ENCODE measurements around the gene ZDHHC19. TPM values are rescaled to one million over a fixed set of nuclear protein-coding genes. Genes with fewer than 3 reads are reported as not detected.

ZDHHC19 gene
- total RNA-seq, 4 donors from 2014 or later: 2.2 TPM; not detected in 3

DNA sequence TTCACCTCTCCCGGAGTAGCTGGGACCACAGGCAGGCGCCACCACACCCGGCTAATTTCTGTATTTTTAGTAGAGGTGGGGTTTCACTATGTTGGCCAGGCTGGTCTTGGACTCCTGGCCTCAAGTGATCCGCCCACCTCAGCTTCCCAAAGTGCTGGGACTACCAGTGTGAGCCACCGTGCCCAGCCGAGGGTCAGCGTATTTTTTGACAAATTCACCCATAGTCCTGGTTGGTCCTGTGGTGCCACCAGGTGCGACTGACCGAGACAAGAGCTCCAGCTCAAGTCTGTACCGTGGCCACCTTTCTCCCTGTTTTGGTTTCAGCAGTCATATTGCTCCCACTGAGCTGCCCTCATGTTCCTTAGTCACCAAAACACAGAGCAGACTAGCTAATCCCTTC, 13.9 kb upstream of the ZDHHC19 start:
- Histone ChIP-seq H3K9me3 (no peaks in the 10 kb centered on the region), H3K4me3 (no peak overlapping the region), H3K36me3 (no peaks in the 10 kb centered on the region), H3K4me1 (no peaks in the 10 kb centered on the region), H3K27me3 (no peaks in the 10 kb centered on the region), H3K27ac (no peak overlapping the region)
- intact Hi-C loops (cut with DNase I; ENCODE audit: low total_unique reads): no loop called here
- DNase-seq: no peak
- no peak for TF ChIP-seq POLR2A (IDR thresholded peaks at IDR 0.05)
- TF ChIP-seq, protein P1, sequence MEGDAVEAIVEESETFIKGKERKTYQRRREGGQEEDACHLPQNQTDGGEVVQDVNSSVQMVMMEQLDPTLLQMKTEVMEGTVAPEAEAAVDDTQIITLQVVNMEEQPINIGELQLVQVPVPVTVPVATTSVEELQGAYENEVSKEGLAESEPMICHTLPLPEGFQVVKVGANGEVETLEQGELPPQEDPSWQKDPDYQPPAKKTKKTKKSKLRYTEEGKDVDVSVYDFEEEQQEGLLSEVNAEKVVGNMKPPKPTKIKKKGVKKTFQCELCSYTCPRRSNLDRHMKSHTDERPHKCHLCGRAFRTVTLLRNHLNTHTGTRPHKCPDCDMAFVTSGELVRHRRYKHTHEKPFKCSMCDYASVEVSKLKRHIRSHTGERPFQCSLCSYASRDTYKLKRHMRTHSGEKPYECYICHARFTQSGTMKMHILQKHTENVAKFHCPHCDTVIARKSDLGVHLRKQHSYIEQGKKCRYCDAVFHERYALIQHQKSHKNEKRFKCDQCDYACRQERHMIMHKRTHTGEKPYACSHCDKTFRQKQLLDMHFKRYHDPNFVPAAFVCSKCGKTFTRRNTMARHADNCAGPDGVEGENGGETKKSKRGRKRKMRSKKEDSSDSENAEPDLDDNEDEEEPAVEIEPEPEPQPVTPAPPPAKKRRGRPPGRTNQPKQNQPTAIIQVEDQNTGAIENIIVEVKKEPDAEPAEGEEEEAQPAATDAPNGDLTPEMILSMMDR (IDR thresholded peaks at IDR 0.05): no peak

DNA sequence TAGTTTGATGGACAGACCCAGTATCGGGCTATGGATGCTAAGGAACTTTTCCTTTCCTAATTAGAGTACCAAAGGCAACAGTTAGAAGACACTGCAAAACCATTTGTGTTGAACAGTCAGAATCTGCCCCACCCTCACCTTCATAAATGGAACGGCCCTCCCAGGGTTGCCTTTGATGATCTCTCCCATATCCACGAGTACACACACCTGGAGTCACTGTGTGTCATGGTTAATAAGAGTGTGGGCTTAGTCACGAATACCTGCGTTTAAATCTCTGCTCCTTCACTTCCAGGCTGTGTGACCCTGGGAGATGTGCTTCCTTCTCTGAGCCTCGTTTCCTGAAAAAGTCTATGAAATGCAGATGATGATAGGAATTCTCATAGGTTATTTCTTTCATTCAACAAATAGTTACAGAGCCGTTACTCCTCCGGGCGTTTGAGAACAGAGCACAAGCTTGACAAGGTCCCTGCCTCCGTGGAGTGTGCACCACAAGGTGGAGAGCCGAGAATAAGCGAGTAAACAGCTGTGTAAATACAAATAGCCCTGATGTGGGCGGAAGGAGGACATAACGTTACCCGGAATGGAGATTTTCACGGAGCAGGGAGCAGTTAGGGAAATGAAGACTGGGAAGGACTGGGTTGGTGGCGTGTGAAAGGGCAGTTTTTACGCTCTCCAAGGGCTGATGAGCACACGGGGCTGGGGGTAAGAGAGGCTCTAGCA, 11.8 kb upstream of the ZDHHC19 start:
- H3K36me3 ChIP-seq: no peaks in the 10 kb centered on the region
- no peaks in the 10 kb centered on the region for H3K9me3 ChIP-seq

DNA sequence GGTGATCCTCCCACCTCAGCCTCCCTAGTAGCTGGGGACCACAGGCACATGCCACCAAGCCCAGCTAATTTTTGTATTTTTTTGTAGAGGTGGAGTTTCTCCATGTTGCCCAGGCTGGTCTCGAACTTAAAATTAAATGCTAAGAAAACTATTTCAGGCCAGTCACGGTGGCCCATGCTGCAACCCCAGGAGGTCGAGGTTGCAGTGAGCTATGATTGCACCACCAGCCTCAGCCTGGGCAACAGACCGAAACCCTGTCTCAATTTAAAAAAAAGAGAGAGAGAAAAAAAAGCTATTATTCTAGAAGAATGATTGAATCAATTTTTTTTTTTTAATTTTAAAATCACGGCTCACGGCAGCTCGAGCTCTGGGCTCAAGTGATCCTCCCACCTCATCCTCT, 9.8 kb upstream of the ZDHHC19 start:
- intact Hi-C loops (cut with DNase I; ENCODE audit: low total_unique reads): no loop called here
- H3K36me3 ChIP-seq: no peaks in the 10 kb centered on the region
- no peak overlapping the region for H3K4me3 ChIP-seq
- no peak overlapping the region for H3K27ac ChIP-seq
- H3K4me1 ChIP-seq: no peaks in the 10 kb centered on the region
- no peak for DNase-seq
- no peaks in the 10 kb centered on the region for H3K27me3 ChIP-seq
- no peaks in the 10 kb centered on the region for H3K9me3 ChIP-seq
- no peak for TF ChIP-seq POLR2A (IDR thresholded peaks at IDR 0.05)
- TF ChIP-seq, protein P1 (IDR thresholded peaks at IDR 0.05): no peak

More for the DNA sequence above, 11.8 kb upstream of the ZDHHC19 start:
- H3K4me3 ChIP-seq: no peak overlapping the region
- no peak overlapping the region for H3K27ac ChIP-seq
- intact Hi-C loops (cut with DNase I; ENCODE audit: low total_unique reads): no loop called here
- H3K4me1 ChIP-seq: no peaks in the 10 kb centered on the region
- TF ChIP-seq POLR2A (IDR thresholded peaks at IDR 0.05): no peak
- TF ChIP-seq, protein P1 (IDR thresholded peaks at IDR 0.05): no peak
- no peaks in the 10 kb centered on the region for H3K27me3 ChIP-seq
- DNase-seq: no peak

DNA sequence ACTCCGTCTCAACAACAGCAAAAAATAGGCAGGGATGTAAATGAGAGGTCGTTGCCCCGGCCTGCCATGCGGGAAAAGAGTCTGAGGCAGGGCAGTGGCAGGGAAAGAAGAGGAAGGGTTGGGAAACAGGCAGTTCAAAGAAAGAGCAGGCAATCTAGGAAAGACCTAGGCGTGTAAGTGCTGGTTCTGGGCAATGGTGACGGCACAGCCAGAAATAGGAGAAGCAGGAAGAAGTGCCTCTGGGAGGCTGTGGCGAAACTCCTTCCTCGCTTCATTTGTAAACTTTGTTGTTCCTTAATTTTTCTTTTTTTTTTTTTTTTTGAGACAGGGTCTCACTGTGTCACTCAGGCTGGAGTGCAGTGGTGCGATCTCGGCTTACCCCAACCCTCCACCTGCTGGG, 9.4 kb upstream of the ZDHHC19 start:
- TF ChIP-seq, protein P1 (IDR thresholded peaks at IDR 0.05): no peak
- TF ChIP-seq POLR2A (IDR thresholded peaks at IDR 0.05): no peak
- H3K4me1 ChIP-seq: no peaks in the 10 kb centered on the region
- H3K9me3 ChIP-seq: no peaks in the 10 kb centered on the region
- H3K36me3 ChIP-seq: no peaks in the 10 kb centered on the region
- no peak overlapping the region for H3K4me3 ChIP-seq
- H3K27ac ChIP-seq: no peak overlapping the region
- intact Hi-C loops (cut with DNase I; ENCODE audit: low total_unique reads): no loop called here
- no peak for DNase-seq
- H3K27me3 ChIP-seq: no peaks in the 10 kb centered on the region

DNA sequence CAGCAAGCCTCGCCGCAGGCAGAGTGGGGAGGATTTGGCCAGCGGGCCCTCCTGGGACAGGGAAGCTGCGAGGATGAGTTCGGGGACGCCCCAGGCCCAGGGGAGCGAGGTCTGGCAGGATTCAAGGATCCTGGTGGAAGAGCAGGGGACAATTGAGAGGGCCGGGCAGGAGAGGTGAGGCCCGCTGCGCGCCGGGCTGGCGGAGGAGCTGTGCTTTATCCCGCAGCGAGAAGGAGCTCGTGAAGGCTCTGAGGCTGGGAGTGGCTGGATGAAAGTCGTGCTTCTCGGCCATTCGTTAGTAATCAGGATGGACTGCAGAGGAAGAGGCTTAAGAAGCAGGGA, 8.7 kb upstream of the ZDHHC19 start:
- TF ChIP-seq POLR2A (IDR thresholded peaks at IDR 0.05): no peak
- TF ChIP-seq, protein P1 (IDR thresholded peaks at IDR 0.05): no peak
- DNase-seq: no peak
- intact Hi-C loops (cut with DNase I; ENCODE audit: low total_unique reads): no loop called here
- H3K9me3 ChIP-seq: no peaks in the 10 kb centered on the region
- H3K4me1 ChIP-seq: no peaks in the 10 kb centered on the region
- no peak overlapping the region for H3K4me3 ChIP-seq
- H3K27ac ChIP-seq: no peak overlapping the region
- no peaks in the 10 kb centered on the region for H3K36me3 ChIP-seq
- no peaks in the 10 kb centered on the region for H3K27me3 ChIP-seq
